Measurements from ENCODE around the gene TMEM236. TPM values are rescaled to one million over a fixed set of nuclear protein-coding genes. Genes with fewer than 3 reads are reported as not detected.

The TMEM236 gene
- total RNA-seq, 2 experiments from 2014 or later: 0.05 to 0.06 TPM

DNA sequence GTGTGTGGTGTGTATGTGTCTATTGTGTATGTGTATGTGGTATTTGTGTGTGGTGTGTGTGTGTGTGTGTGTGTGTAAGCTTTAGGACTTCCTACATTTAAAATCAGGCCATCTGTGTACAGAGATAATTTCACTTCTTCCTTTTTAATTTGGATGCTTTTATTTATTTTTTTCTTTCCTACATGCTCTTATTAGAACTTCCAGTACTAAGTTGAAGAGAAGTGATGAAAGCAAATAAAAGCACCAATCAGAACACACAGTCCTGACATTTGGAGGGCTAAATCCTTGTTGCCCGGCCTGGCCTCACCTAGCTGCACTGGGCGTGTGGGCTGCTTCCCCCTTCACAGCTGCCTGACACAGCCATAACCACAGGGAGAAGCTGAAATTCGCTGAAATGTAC lies 53.3 kb downstream of the TMEM236 start:
- Histone ChIP-seq H3K27me3 (ENCODE audit: control insufficient read depth in 1 of 2, insufficient read depth in 2 of 2, low read length in 2 of 2) (no peaks in the 10 kb centered on the region), H3K27ac (ENCODE audit: low read depth in 1 of 2, low read length in 2 of 2) (no peak overlapping the region), H3K4me1 (ENCODE audit: insufficient read depth, low read length) (no peaks in the 10 kb centered on the region), H3K4me3 (ENCODE audit: low read length) (no peak overlapping the region), H3K9me3 (ENCODE audit: control insufficient read depth in 1 of 2, insufficient read depth in 1 of 2, low read length in 2 of 2) (no peaks in the 10 kb centered on the region), H3K36me3 (ENCODE audit: insufficient read depth, low read length) (no peaks in the 10 kb centered on the region)
- intact Hi-C loops (cut with DNase I, micrococcal nuclease): no loop called here
- H3K27ac Mint-ChIP-seq: no peak overlapping the region
- H3K4me3 Mint-ChIP-seq: no peak overlapping the region
- POLR2A ChIA-PET: no interaction called here
- H3K4me1 Mint-ChIP-seq (ENCODE audit: low read depth): no peaks in the 10 kb centered on the region
- TF ChIP-seq, protein P1, sequence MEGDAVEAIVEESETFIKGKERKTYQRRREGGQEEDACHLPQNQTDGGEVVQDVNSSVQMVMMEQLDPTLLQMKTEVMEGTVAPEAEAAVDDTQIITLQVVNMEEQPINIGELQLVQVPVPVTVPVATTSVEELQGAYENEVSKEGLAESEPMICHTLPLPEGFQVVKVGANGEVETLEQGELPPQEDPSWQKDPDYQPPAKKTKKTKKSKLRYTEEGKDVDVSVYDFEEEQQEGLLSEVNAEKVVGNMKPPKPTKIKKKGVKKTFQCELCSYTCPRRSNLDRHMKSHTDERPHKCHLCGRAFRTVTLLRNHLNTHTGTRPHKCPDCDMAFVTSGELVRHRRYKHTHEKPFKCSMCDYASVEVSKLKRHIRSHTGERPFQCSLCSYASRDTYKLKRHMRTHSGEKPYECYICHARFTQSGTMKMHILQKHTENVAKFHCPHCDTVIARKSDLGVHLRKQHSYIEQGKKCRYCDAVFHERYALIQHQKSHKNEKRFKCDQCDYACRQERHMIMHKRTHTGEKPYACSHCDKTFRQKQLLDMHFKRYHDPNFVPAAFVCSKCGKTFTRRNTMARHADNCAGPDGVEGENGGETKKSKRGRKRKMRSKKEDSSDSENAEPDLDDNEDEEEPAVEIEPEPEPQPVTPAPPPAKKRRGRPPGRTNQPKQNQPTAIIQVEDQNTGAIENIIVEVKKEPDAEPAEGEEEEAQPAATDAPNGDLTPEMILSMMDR (IDR thresholded peaks at IDR 0.05): no peak
- H3K36me3 Mint-ChIP-seq (ENCODE audit: low read depth): no peaks in the 10 kb centered on the region
- ATAC-seq (ENCODE audit: poor library complexity) (no peak), DNase-seq (no peak)
- peaks cover 14% of the 10 kb centered on the region for H3K27me3 Mint-ChIP-seq
- no peaks in the 10 kb centered on the region for H3K9me3 Mint-ChIP-seq
- CTCF ChIA-PET: no interaction called here

DNA sequence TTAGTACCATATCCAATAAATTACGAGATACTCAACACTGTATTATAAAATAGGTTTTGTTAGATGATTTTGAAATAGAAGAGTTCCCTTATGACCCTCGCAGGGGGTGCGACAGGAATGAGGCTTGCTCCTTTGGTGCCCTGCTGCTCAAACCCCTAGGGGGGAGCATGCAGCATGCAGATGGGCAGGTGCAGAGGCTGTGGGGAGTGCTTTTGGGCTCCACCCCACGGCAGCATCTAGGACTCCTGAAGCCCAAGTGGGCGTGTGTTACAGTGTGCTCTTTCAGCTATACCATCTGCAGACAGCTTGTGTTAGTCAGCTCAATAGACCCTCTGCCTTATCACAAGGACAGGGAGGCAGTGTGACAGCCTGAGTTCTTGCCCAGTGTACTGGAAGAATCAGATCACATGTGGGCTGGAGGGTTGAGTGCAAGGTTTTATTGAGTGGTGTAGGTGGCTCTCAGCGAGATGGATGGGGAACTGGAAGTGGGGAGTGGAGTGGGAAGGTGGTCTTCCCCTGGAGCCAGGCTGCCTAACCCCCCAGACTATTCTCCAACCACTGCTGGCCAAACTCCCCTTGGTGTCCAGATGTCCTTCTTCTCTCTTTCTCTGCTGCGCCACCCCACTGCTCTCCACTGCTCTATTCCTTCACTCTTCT lies 54.0 kb downstream of the TMEM236 start:
- ATAC-seq (ENCODE audit: poor library complexity) (peak; percentile 39), DNase-seq (peak in 3 of 14 experiments; percentile 2 to 43 (median 14))
- no peak overlapping the region for H3K27ac Mint-ChIP-seq

DNA sequence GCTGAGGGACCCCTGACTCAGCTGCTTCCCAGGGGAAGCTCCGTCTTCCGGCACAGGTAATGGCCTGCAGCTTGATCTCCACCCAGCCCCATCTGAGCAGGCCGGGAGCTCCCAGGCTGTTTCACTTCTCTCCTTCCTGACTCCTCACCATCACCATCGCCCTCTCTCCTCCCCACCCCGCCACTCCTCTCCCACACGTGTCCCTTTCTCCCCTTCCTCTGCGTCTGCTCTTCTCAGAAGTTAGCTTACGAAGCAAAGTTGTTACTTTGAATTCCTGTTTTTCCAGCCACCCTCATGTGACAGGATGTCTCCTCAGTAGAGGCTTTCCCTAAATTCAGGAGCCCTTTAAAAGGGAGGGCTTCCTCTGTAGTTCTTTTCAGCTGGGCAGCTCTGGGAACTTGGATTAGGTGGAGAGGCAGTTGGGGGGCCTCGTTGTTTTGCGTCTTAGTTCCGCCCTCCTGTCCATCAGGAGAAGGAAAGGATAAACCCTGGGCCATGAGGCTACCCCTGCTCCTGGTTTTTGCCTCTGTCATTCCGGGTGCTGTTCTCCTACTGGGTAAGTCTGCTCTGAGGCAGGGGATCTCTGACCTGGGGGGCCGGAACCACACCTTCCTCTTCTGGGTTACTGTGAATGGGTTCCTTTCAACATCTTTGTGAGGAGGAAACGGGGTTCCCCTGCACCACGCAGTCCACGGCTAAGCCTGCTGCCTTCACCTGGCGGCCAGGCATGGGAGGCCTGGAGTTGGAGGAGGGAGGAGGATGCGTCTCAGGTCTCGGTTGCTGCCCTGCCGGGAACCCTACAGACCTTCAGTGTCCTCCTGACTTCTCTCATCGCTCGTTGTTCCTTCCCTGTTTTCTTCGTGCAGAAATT lies 57.2 kb downstream of the TMEM236 start, which contains the start of gene MRC1:
MRC1 (plus strand) TSS at position 378 of the 871 bp plus-strand sequence; CDS start at position 496, 118 bp downstream.
- H3K36me3 ChIP-seq (ENCODE audit: insufficient read depth, low read length): no peaks in the 10 kb centered on the region
- no peak for ATAC-seq (ENCODE audit: poor library complexity)
- ChIA-PET CTCF (no interaction called here), POLR2A (no interaction called here)
- TF ChIP-seq, protein P1 (IDR thresholded peaks at IDR 0.05): no peak
- no peaks in the 10 kb centered on the region for H3K9me3 ChIP-seq (ENCODE audit: control insufficient read depth in 1 of 2, insufficient read depth in 1 of 2, low read length in 2 of 2)
- Mint-ChIP-seq H3K27me3 (peaks cover 44% of the 10 kb centered on the region), H3K36me3 (ENCODE audit: low read depth) (no peaks in the 10 kb centered on the region), H3K27ac (no peak within 1 kb of the TSS), H3K9me3 (no peaks in the 10 kb centered on the region), H3K4me3 (no peak within 1 kb of the TSS), H3K4me1 (ENCODE audit: low read depth) (no peaks in the 10 kb centered on the region)
- H3K4me3 ChIP-seq (ENCODE audit: low read length): peak within 1 kb of the TSS; percentile 2
- peaks cover 0 to 5% of the 10 kb centered on the region in 2 experiments for H3K27me3 ChIP-seq (ENCODE audit: control insufficient read depth in 1 of 2, insufficient read depth in 2 of 2, low read length in 2 of 2)
- intact Hi-C loops (cut with DNase I, micrococcal nuclease): no loop called here
- DNase-seq: peak in 1 of 14 experiments; percentile 15
- H3K4me1 ChIP-seq (ENCODE audit: insufficient read depth, low read length): no peaks in the 10 kb centered on the region
- H3K27ac ChIP-seq (ENCODE audit: low read depth in 1 of 2, low read length in 2 of 2): no peak within 1 kb of the TSS

More for the DNA sequence above, 54.0 kb downstream of the TMEM236 start:
- H3K4me3 ChIP-seq (ENCODE audit: low read length): no peak overlapping the region
- no peaks in the 10 kb centered on the region for H3K9me3 ChIP-seq (ENCODE audit: control insufficient read depth in 1 of 2, insufficient read depth in 1 of 2, low read length in 2 of 2)
- no peak overlapping the region for H3K27ac ChIP-seq (ENCODE audit: low read depth in 1 of 2, low read length in 2 of 2)
- CTCF ChIA-PET: no interaction called here
- H3K4me1 ChIP-seq (ENCODE audit: insufficient read depth, low read length): no peaks in the 10 kb centered on the region
- H3K36me3 ChIP-seq (ENCODE audit: insufficient read depth, low read length): no peaks in the 10 kb centered on the region
- Mint-ChIP-seq H3K27me3 (peaks cover 20% of the 10 kb centered on the region), H3K4me1 (ENCODE audit: low read depth) (no peaks in the 10 kb centered on the region), H3K4me3 (no peak overlapping the region), H3K36me3 (ENCODE audit: low read depth) (no peaks in the 10 kb centered on the region), H3K9me3 (no peaks in the 10 kb centered on the region)
- TF ChIP-seq, protein P1 (IDR thresholded peaks at IDR 0.05): no peak
- intact Hi-C loops (cut with DNase I, micrococcal nuclease): no loop called here
- POLR2A ChIA-PET: no interaction called here
- no peaks in the 10 kb centered on the region for H3K27me3 ChIP-seq (ENCODE audit: control insufficient read depth in 1 of 2, insufficient read depth in 2 of 2, low read length in 2 of 2)

Measured in CD4-positive, alpha-beta T cell (primary cell).